ENCODE data around the gene MKLN1.
"Not testable (repeated sequence)": the region's sequence is repeated elsewhere in the genome, so short reads cannot be mapped to it uniquely, and the experiment has no call there.

The MKLN1 gene

GRCh38 chr7:131502810-131503508, 175.3 kb downstream of the MKLN1 start:
- Histone ChIP-seq H3K27me3 (ENCODE audit: control insufficient read depth, insufficient read depth, low read length, poor library complexity, severe bottlenecking) (no peaks in the 10 kb centered on the region), H3K9me3 (ENCODE audit: control insufficient read depth, low read length) (no peaks in the 10 kb centered on the region), H3K4me3 (ENCODE audit: insufficient read depth, low read depth, low read length) (no peak overlapping the region), H3K36me3 (ENCODE audit: control insufficient read depth, insufficient read depth, low read length) (peaks cover 27% of the 10 kb centered on the region), H3K4me1 (ENCODE audit: control insufficient read depth, insufficient read depth, low read length) (peaks cover 9% of the 10 kb centered on the region), H3K27ac (ENCODE audit: insufficient read depth, low read depth, low read length, poor library complexity, severe bottlenecking) (peak overlapping the region; percentile 38)
- WGBS, 2 experiments = 94 to 95% methylated on average over 9 of the region's 9 CpGs

GRCh38 chr7:131503639-131504038, 176.0 kb downstream of the MKLN1 start:
- Histone ChIP-seq H3K27ac (ENCODE audit: insufficient read depth, low read depth, low read length, poor library complexity, severe bottlenecking) (no peak overlapping the region), H3K36me3 (ENCODE audit: control insufficient read depth, insufficient read depth, low read length) (peaks cover 27% of the 10 kb centered on the region), H3K27me3 (ENCODE audit: control insufficient read depth, insufficient read depth, low read length, poor library complexity, severe bottlenecking) (no peaks in the 10 kb centered on the region), H3K9me3 (ENCODE audit: control insufficient read depth, low read length) (no peaks in the 10 kb centered on the region), H3K4me1 (ENCODE audit: control insufficient read depth, insufficient read depth, low read length) (peaks cover 9% of the 10 kb centered on the region), H3K4me3 (ENCODE audit: insufficient read depth, low read depth, low read length) (no peak overlapping the region)
- 95% methylated on average over 6 of the region's 6 CpGs for WGBS, 2 experiments

GRCh38 chr7:131504157-131504899, 176.7 kb downstream of the MKLN1 start:
- peaks cover 27% of the 10 kb centered on the region for H3K36me3 ChIP-seq (ENCODE audit: control insufficient read depth, insufficient read depth, low read length)
- H3K27ac ChIP-seq (ENCODE audit: insufficient read depth, low read depth, low read length, poor library complexity, severe bottlenecking) = no peak overlapping the region
- H3K9me3 ChIP-seq (ENCODE audit: control insufficient read depth, low read length) = no peaks in the 10 kb centered on the region
- no peak overlapping the region for H3K4me3 ChIP-seq (ENCODE audit: insufficient read depth, low read depth, low read length)
- WGBS, 2 experiments = 94 to 95% methylated on average over 14 of the region's 14 CpGs
- H3K27me3 ChIP-seq (ENCODE audit: control insufficient read depth, insufficient read depth, low read length, poor library complexity, severe bottlenecking) = no peaks in the 10 kb centered on the region
- peaks cover 9% of the 10 kb centered on the region for H3K4me1 ChIP-seq (ENCODE audit: control insufficient read depth, insufficient read depth, low read length)

DNA sequence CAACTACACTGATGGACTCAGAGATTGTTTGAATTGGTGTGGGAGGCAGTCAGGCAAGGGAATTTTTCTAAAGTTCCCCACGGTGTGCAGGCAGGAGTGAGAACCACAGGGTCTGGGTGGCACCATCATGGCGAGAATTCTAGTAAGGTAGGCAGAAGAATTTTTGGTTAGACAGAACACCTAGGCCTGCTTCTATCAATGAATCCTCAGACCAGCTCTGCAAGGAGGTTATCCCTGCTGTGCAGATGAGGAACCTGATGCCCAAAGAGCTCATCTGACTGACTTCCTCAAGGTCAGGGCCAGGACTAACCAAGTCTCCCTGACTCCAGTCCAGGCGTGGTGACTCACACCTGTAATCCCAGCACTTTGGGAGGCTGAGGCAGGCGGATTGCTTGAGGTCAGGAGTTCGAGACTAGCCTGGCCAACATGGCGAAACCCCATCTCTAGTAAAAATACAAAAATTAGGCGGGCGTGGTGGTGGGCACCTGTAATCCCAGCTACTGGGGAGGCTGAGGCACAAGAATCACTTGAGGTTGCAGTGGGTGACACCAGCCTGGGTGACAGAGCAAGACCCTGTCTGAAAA, 177.5 kb downstream of the MKLN1 start:
- not testable (repeated sequence) for H3K4me1 ChIP-seq (ENCODE audit: control insufficient read depth, insufficient read depth, low read length); H3K27me3 ChIP-seq (ENCODE audit: control insufficient read depth, insufficient read depth, low read length, poor library complexity, severe bottlenecking); H3K4me3 ChIP-seq (ENCODE audit: insufficient read depth, low read depth, low read length); H3K27ac ChIP-seq (ENCODE audit: insufficient read depth, low read depth, low read length, poor library complexity, severe bottlenecking); H3K9me3 ChIP-seq (ENCODE audit: control insufficient read depth, low read length)
- peaks cover 31% of the 10 kb centered on the region for H3K36me3 ChIP-seq (ENCODE audit: control insufficient read depth, insufficient read depth, low read length)
- 93 to 97% methylated on average over 8 of the region's 8 CpGs for WGBS, 2 experiments

GRCh38 chr7:131505636-131506557, 178.2 kb downstream of the MKLN1 start:
- H3K4me1 ChIP-seq (ENCODE audit: control insufficient read depth, insufficient read depth, low read length) = peaks cover 9% of the 10 kb centered on the region
- H3K36me3 ChIP-seq (ENCODE audit: control insufficient read depth, insufficient read depth, low read length) = peaks cover 31% of the 10 kb centered on the region
- H3K27me3 ChIP-seq (ENCODE audit: control insufficient read depth, insufficient read depth, low read length, poor library complexity, severe bottlenecking) = no peaks in the 10 kb centered on the region
- no peaks in the 10 kb centered on the region for H3K9me3 ChIP-seq (ENCODE audit: control insufficient read depth, low read length)
- no peak overlapping the region for H3K27ac ChIP-seq (ENCODE audit: insufficient read depth, low read depth, low read length, poor library complexity, severe bottlenecking)
- 96% methylated on average over 30 of the region's 30 CpGs for WGBS, 2 experiments
- H3K4me3 ChIP-seq (ENCODE audit: insufficient read depth, low read depth, low read length) = no peak overlapping the region

- peaks cover 31% of the 10 kb centered on the region for H3K36me3 ChIP-seq (ENCODE audit: control insufficient read depth, insufficient read depth, low read length)
- 93 to 95% methylated on average over 18 of the region's 18 CpGs for whole genome bisulfite sequencing, 2 experiments
- no peak overlapping the region for H3K4me3 ChIP-seq (ENCODE audit: insufficient read depth, low read depth, low read length)
Observed at GRCh38 chr7:131506597-131506996, 178.9 kb downstream of the MKLN1 start.

DNA sequence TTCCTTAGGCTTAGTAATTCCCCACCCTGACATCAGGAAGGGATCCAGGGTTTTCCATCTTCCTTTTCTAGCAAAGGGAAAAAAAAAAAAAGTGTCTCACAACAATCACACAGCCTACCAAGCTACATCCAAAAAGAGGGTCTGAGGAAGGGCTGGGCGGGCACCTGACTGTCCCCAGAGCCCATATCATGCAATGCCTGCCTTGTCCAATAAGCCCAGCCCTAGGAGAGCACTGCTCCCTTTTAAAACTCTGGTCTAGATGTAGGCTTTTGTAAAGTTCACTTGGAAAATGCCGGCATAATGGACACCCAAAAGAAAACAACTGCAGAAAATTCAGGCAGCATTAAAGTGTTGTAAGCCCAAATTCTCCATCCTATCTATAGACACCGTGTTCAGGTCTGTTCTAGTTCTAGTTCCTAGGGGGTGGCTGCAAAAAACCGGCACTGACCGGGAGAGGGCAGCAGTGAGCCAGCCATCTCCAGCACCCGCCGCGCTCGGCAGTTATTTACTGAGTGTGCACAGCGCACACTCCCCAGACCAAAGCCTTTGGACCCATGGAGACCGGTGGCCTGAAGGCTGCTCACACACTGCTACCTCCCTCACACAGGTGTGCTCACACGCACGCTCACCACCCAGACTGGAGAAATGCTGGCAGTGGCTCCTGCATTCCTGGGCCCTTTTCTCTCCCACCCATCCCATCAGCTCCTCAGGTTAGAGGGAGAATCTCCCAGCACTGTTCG, 180.1 kb downstream of the MKLN1 start:
- H3K4me3 ChIP-seq (ENCODE audit: insufficient read depth, low read depth, low read length) = no peak overlapping the region
- H3K27me3 ChIP-seq (ENCODE audit: control insufficient read depth, insufficient read depth, low read length, poor library complexity, severe bottlenecking) = no peaks in the 10 kb centered on the region
- WGBS, 2 experiments = 86 to 90% methylated on average over 14 of the region's 14 CpGs
- H3K27ac ChIP-seq (ENCODE audit: insufficient read depth, low read depth, low read length, poor library complexity, severe bottlenecking) = no peak overlapping the region
- H3K9me3 ChIP-seq (ENCODE audit: control insufficient read depth, low read length) = no peaks in the 10 kb centered on the region
- H3K4me1 ChIP-seq (ENCODE audit: control insufficient read depth, insufficient read depth, low read length) = no peaks in the 10 kb centered on the region
- H3K36me3 ChIP-seq (ENCODE audit: control insufficient read depth, insufficient read depth, low read length) = peaks cover 31% of the 10 kb centered on the region

More at GRCh38 chr7:131506597-131506996, 178.9 kb downstream of the MKLN1 start:
- Histone ChIP-seq H3K9me3 (ENCODE audit: control insufficient read depth, low read length) (no peaks in the 10 kb centered on the region), H3K4me1 (ENCODE audit: control insufficient read depth, insufficient read depth, low read length) (peaks cover 8% of the 10 kb centered on the region), H3K27ac (ENCODE audit: insufficient read depth, low read depth, low read length, poor library complexity, severe bottlenecking) (no peak overlapping the region), H3K27me3 (ENCODE audit: control insufficient read depth, insufficient read depth, low read length, poor library complexity, severe bottlenecking) (no peaks in the 10 kb centered on the region)

DNA sequence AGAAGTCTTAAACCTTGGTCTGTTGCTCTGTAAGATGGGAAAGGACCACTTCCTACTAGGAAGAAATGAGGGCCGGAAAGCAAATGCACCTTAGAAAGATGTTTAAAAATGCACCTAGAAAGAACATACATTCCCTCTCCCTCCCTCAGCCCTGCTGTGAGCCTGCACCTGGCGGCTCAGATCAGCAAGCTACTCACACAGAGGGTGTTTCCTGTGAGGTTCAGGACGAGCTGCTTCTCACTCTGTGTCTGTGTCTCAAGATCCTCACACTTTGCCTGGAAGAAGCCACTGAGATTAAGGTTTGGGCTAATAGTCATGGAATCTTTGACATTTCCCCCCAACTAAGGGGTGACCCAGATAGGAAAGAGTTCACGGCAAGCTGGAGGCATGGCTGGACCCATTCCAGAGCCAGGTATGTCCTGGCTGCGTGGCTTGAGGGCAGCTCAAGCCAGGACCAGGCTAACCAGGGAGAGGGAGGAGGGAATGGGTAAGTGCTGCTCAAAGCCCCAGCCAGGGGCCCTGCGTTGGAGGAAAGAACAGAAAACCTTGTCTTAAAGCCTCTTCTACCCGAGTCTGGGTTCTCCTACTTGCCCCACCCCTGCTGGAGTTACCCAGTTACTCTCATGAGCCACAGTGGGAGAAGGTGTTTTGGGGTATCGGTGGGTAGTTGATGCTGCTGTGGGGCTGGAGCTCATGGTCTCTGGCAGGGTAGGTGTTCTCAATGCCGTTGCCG, 181.2 kb downstream of the MKLN1 start:
- Histone ChIP-seq H3K4me3 (ENCODE audit: insufficient read depth, low read depth, low read length) (no peak overlapping the region), H3K4me1 (ENCODE audit: control insufficient read depth, insufficient read depth, low read length) (no peaks in the 10 kb centered on the region), H3K36me3 (ENCODE audit: control insufficient read depth, insufficient read depth, low read length) (peaks cover 27% of the 10 kb centered on the region), H3K27ac (ENCODE audit: insufficient read depth, low read depth, low read length, poor library complexity, severe bottlenecking) (no peak overlapping the region), H3K27me3 (ENCODE audit: control insufficient read depth, insufficient read depth, low read length, poor library complexity, severe bottlenecking) (no peaks in the 10 kb centered on the region), H3K9me3 (ENCODE audit: control insufficient read depth, low read length) (no peaks in the 10 kb centered on the region)
- 92 to 93% methylated on average over 10 of the region's 10 CpGs for WGBS, 2 experiments

DNA sequence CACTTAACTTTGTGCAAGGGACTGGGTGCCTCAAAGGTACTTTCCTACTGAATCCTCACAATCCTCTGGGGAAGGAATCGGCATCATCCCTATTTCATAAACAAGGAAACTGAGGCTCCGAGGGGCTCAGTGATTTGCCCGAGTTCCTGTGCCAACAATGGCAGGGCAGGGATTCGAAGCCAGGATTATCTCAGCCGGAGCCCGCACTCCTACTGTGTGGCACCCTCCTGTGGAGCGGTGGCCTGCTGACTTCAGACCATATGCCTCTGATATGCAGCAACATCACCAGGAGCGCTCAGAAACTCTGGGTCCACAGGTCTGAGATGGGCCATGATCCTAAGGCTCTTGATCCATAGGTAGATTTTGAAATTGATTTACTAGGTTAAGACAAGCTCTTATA, 182.1 kb downstream of the MKLN1 start:
- WGBS, 2 experiments = 87 to 90% methylated on average over 8 of the region's 8 CpGs
- H3K36me3 ChIP-seq (ENCODE audit: control insufficient read depth, insufficient read depth, low read length) = peaks cover 18% of the 10 kb centered on the region

More for the DNA sequence above, 182.1 kb downstream of the MKLN1 start:
- Histone ChIP-seq H3K27me3 (ENCODE audit: control insufficient read depth, insufficient read depth, low read length, poor library complexity, severe bottlenecking) (no peaks in the 10 kb centered on the region), H3K27ac (ENCODE audit: insufficient read depth, low read depth, low read length, poor library complexity, severe bottlenecking) (no peak overlapping the region), H3K4me1 (ENCODE audit: control insufficient read depth, insufficient read depth, low read length) (no peaks in the 10 kb centered on the region), H3K9me3 (ENCODE audit: control insufficient read depth, low read length) (no peaks in the 10 kb centered on the region), H3K4me3 (ENCODE audit: insufficient read depth, low read depth, low read length) (no peak overlapping the region)

Measured in ectodermal cell (in vitro differentiated cells).